ENCODE measurements around the gene TCERG1.

DNA sequence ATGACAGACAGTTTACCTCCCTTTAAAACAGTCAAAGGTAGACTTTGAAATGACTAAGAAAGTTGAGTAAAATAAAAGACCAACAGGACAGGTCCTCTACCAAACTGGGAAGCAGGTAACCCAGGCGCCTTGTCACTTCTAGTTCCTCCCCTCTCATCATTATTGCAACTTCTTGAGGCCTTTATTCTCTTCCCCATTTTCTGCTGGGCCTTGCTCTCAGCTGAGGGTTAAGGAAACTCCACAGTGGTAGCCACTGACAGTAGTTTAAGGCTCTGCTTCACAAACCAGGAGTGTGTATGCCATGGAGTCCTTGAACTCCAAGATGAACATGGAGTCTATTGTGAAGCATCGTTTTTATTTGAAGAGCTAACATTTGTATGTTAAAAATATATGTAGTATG is 36.9 kb upstream of the TCERG1 start:
- TF ChIP-seq FOXM1 (IDR thresholded peaks at IDR 0.05; ENCODE audit: borderline replicate concordance, low read depth) (no peak), RAD21 (IDR thresholded peaks at IDR 0.05; ENCODE audit: low read depth) (no peak)
- TF ChIP-seq, protein P1, sequence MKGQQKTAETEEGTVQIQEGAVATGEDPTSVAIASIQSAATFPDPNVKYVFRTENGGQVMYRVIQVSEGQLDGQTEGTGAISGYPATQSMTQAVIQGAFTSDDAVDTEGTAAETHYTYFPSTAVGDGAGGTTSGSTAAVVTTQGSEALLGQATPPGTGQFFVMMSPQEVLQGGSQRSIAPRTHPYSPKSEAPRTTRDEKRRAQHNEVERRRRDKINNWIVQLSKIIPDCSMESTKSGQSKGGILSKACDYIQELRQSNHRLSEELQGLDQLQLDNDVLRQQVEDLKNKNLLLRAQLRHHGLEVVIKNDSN (IDR thresholded peaks at IDR 0.05): no peak

Data from Ishikawa (cell line).